ENCODE data around the gene OPA1.
"Not testable (repeated sequence)": the region's sequence is repeated elsewhere in the genome, so short reads cannot be mapped to it uniquely, and the experiment has no call there.

Gene OPA1

DNA sequence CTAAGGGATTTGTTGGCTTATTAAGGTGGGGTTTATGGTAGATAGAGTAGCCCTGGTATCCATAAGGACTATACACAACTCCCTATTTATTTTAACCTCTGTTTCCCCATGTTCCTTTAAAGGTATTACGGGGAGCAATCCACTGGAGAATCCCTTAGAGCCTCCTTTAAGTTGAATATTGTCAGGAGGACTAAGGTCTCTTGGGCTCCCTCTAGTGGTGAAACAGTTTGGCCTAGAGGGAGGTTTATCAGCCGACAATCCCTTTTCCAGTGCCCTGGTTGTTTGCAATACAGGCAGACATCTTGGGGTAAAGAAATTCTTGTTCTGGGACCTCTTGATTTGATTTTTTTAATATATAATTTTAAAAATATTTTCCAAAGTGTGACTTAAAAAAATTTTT lies 12.9 kb downstream of the OPA1 start:
- no peak overlapping the region for H3K4me2 ChIP-seq (ENCODE audit: low read length)
- peaks cover 39% of the 10 kb centered on the region for H4K20me1 ChIP-seq (ENCODE audit: insufficient read depth, low read length)
- no peaks in the 10 kb centered on the region for H3K4me1 ChIP-seq (ENCODE audit: low read length)
- H3K36me3 ChIP-seq (replicated peaks; ENCODE audit: low read depth, low read length), result no peaks in the 10 kb centered on the region
- H3K27me3 ChIP-seq (ENCODE audit: low read depth, low read length), result no peaks in the 10 kb centered on the region
- H3K27ac ChIP-seq (ENCODE audit: low read length), result no peak overlapping the region
- H3K79me2 ChIP-seq (ENCODE audit: low read length), result peaks cover 45% of the 10 kb centered on the region
- H2AFZ ChIP-seq (ENCODE audit: low read depth, low read length), result no peak overlapping the region
- no peak overlapping the region for H3K9ac ChIP-seq (ENCODE audit: low read length)
- no peaks in the 10 kb centered on the region for H3K9me3 ChIP-seq (ENCODE audit: insufficient read depth, low read length)
- TF ChIP-seq, protein P1, sequence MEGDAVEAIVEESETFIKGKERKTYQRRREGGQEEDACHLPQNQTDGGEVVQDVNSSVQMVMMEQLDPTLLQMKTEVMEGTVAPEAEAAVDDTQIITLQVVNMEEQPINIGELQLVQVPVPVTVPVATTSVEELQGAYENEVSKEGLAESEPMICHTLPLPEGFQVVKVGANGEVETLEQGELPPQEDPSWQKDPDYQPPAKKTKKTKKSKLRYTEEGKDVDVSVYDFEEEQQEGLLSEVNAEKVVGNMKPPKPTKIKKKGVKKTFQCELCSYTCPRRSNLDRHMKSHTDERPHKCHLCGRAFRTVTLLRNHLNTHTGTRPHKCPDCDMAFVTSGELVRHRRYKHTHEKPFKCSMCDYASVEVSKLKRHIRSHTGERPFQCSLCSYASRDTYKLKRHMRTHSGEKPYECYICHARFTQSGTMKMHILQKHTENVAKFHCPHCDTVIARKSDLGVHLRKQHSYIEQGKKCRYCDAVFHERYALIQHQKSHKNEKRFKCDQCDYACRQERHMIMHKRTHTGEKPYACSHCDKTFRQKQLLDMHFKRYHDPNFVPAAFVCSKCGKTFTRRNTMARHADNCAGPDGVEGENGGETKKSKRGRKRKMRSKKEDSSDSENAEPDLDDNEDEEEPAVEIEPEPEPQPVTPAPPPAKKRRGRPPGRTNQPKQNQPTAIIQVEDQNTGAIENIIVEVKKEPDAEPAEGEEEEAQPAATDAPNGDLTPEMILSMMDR (IDR thresholded peaks at IDR 0.05; ENCODE audit: low read depth, low read length), result peak; percentile 68
- no peak for TF ChIP-seq EZH2phosphoT487 (IDR thresholded peaks at IDR 0.05; ENCODE audit: low read depth)
- H3K4me3 ChIP-seq (ENCODE audit: low read length), result no peak overlapping the region

DNA sequence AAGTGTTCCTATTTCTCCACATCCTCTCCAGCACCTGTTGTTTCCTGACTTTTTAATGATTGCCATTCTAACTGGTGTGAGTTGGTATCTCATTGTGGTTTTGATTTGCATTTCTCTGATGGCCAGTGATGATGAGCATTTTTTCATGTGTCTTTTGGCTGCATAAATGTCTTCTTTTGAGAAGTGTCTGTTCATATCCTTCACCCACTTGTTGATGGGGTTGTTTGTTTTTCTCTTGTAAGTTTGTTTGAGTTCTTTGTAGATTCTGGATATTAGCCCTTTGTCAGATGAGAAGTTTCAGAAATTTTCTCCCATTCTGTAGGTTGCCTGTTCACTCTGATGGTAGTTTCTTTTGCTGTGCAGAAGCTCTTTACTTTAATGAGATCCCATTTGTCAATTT lies 13.9 kb downstream of the OPA1 start:
- H3K4me2 ChIP-seq (ENCODE audit: low read length); H3K9ac ChIP-seq (ENCODE audit: low read length); H3K4me1 ChIP-seq (ENCODE audit: low read length); H3K9me3 ChIP-seq (ENCODE audit: insufficient read depth, low read length); H2AFZ ChIP-seq (ENCODE audit: low read depth, low read length); H3K27ac ChIP-seq (ENCODE audit: low read length); H3K36me3 ChIP-seq (replicated peaks; ENCODE audit: low read depth, low read length); H3K27me3 ChIP-seq (ENCODE audit: low read depth, low read length); H3K4me3 ChIP-seq (ENCODE audit: low read length): not testable (repeated sequence)
- Histone ChIP-seq H3K79me2 (ENCODE audit: low read length) (peaks cover 44% of the 10 kb centered on the region), H4K20me1 (ENCODE audit: insufficient read depth, low read length) (peaks cover 31% of the 10 kb centered on the region)

DNA sequence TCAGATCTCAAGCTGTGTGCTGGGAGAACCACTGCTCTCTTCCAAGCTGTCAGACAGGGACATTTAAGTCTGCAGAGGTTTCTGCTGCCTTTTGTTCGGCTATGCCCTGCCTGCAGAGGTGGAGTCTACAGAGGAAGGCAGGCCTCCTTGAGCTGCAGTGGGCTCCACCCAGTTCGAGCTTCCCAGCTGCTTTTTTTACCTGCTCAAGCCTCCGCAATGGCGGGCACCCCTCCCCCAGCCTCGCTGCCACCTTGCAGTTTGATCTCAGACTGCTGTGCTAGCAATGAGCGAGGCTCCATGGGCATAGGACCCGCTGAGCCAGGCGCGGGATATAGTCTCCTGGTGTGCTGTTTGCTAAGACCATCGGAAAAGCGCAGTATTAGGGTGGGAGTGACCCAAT lies 17.5 kb downstream of the OPA1 start:
- H3K4me3 ChIP-seq (ENCODE audit: low read length), result not testable (repeated sequence)

DNA sequence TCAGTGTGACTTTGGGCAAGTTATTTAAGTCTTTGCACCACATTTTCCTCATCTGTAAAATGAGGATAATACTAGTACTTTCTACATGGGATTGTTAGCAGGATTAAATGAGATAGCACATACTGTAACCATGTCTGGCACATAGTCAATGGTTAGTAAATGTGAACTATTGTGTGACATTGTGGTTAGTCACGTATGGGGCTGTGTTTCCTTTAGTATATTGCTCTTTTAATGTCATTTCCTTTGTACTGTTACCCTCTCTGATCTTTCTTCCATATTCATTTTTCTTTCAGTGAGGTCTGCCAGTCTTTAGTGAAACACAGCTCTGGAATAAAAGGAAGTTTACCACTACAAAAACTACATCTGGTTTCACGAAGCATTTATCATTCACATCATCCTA lies 21.4 kb downstream of the OPA1 start:
- H3K79me2 ChIP-seq (ENCODE audit: low read length), result peaks cover 40% of the 10 kb centered on the region

More for the DNA sequence above, 17.5 kb downstream of the OPA1 start:
- not testable (repeated sequence) for H3K27ac ChIP-seq (ENCODE audit: low read length); H3K9me3 ChIP-seq (ENCODE audit: insufficient read depth, low read length); H4K20me1 ChIP-seq (ENCODE audit: insufficient read depth, low read length); H3K27me3 ChIP-seq (ENCODE audit: low read depth, low read length); H3K4me1 ChIP-seq (ENCODE audit: low read length); H3K9ac ChIP-seq (ENCODE audit: low read length); H3K4me2 ChIP-seq (ENCODE audit: low read length); H2AFZ ChIP-seq (ENCODE audit: low read depth, low read length)
- H3K36me3 ChIP-seq (replicated peaks; ENCODE audit: low read depth, low read length), result peaks cover 16% of the 10 kb centered on the region
- H3K79me2 ChIP-seq (ENCODE audit: low read length), result peaks cover 44% of the 10 kb centered on the region

DNA sequence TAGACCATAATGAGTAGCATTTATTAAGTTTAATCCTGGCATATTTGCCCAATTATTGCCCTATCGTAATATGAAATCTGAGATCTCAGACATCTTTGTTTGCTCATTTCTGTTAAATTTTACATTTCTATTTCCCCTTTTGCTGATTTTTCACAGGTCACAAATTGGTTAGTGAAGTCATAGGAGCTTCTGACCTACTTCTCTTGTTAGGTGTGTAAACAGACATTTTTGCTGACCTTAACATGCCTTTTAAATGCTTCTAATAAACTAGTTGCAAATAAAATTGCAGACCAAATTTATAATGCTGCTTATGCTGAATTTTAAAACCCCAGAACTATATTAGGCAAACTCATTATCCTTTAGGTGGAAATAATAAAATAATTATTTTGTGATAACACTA lies 24.6 kb downstream of the OPA1 start:
- Histone ChIP-seq H3K9me3 (ENCODE audit: insufficient read depth, low read length) (no peaks in the 10 kb centered on the region), H3K4me2 (ENCODE audit: low read length) (no peak overlapping the region), H2AFZ (ENCODE audit: low read depth, low read length) (no peak overlapping the region), H3K27ac (ENCODE audit: low read length) (no peak overlapping the region), H3K9ac (ENCODE audit: low read length) (no peak overlapping the region), H3K4me3 (ENCODE audit: low read length) (no peak overlapping the region), H4K20me1 (ENCODE audit: insufficient read depth, low read length) (0 out of 2 replicates have a peak, but pooled peaks cover 5% of the 10 kb centered on the region), H3K4me1 (ENCODE audit: low read length) (no peaks in the 10 kb centered on the region), H3K36me3 (replicated peaks; ENCODE audit: low read depth, low read length) (peaks cover 20% of the 10 kb centered on the region), H3K27me3 (ENCODE audit: low read depth, low read length) (no peaks in the 10 kb centered on the region), H3K79me2 (ENCODE audit: low read length) (peaks cover 23% of the 10 kb centered on the region)
- TF ChIP-seq, protein P1 (IDR thresholded peaks at IDR 0.05; ENCODE audit: low read depth, low read length), result no peak

More for the DNA sequence above, 21.4 kb downstream of the OPA1 start:
- Histone ChIP-seq H2AFZ (ENCODE audit: low read depth, low read length) (no peak overlapping the region), H3K9ac (ENCODE audit: low read length) (no peak overlapping the region), H3K4me2 (ENCODE audit: low read length) (no peak overlapping the region), H4K20me1 (ENCODE audit: insufficient read depth, low read length) (no peaks in the 10 kb centered on the region), H3K4me1 (ENCODE audit: low read length) (peaks cover 3% of the 10 kb centered on the region; the same call in 1 of the 2 replicates), H3K27ac (ENCODE audit: low read length) (no peak overlapping the region), H3K4me3 (ENCODE audit: low read length) (no peak overlapping the region), H3K36me3 (replicated peaks; ENCODE audit: low read depth, low read length) (peaks cover 25% of the 10 kb centered on the region), H3K27me3 (ENCODE audit: low read depth, low read length) (no peaks in the 10 kb centered on the region), H3K9me3 (ENCODE audit: insufficient read depth, low read length) (no peaks in the 10 kb centered on the region)
- TF ChIP-seq EZH2phosphoT487 (IDR thresholded peaks at IDR 0.05; ENCODE audit: low read depth), result no peak
- TF ChIP-seq, protein P1 (IDR thresholded peaks at IDR 0.05; ENCODE audit: low read depth, low read length), result no peak
